K562 (cell line): ENCODE data around the gene MSL2. TPM values are rescaled to one million over a fixed set of nuclear protein-coding genes. Genes with fewer than 3 reads are reported as not detected.

Experiments
- ATAC-seq: fragments of 200-7000 bp; cut with Tn5 transposase; 3 replicates; pipeline ENCODE4 v1.9.1; 2020; ENCODE audit warnings: moderate library complexity
- BruUV-seq: library from RNA; stranded (reverse); fragments of 400-500 nt; replicated peaks from 2 replicates; lab custom pipeline; 2021; lab: Mats Ljungman, UMichigan
- CTCF ChIA-PET: fragments of 300-600 bp; formaldehyde crosslinking; extraction: SDS; loops from one replicate; lab custom pipeline; 2021; ENCODE audit warnings: low intra/inter-chr PET ratio; lab: Yijun Ruan, JAX
- POLR2A ChIA-PET: fragments of 300-600, 350-650 bp; sonication (Branson Sonifier 250); formaldehyde crosslinking; extraction: SDS; loops from one replicate; lab custom pipeline; 2021; ENCODE audit warnings: antibody characterized with exemption, inconsistent platforms; lab: Yijun Ruan, JAX
- DNase-seq, 4 experiments: peaks; one replicate each; pipeline versions ENCODE4 v3.0.0 to v3.0.0-alpha.2; 2011 to 2018; ENCODE audit warnings: low spot score in 3 of 4, mixed read lengths in 3 of 4; ENCODE audit errors: extremely low read depth in 1 of 4
- FAIRE-seq: peaks from 2 replicates; lab custom pipeline; 2011; peaks lifted over from hg19 to GRCh38; lab: Jason Lieb, UNC
- H2AFZ ChIP-seq: 2 replicates; pipeline ENCODE4 v1.6.0; 2011; ENCODE audit warnings: low read depth, low read length, control low read depth, inconsistent platforms
- H3K27ac ChIP-seq: fragments of 200-600 bp; 3 replicates; pipeline ENCODE4 v1.8.0; 2011; ENCODE audit warnings: low read depth, mild to moderate bottlenecking, control low read depth, inconsistent platforms, low read length, moderate library complexity, mixed read lengths; ENCODE audit errors: extremely low read depth
- H3K27me3 ChIP-seq, 2 experiments: fragments of 300-600 bp in 1 of 2; 2 replicates in 1 of 2; 3 replicates in 1 of 2; pipeline versions ENCODE4 v1.6.0 to v1.8.0; 2011; ENCODE audit warnings: inconsistent platforms in 2 of 2, low read length in 2 of 2, mild to moderate bottlenecking in 1 of 2, mixed read lengths in 1 of 2, moderate library complexity in 1 of 2; ENCODE audit not compliant: control insufficient read depth in 2 of 2, insufficient read depth in 2 of 2
- H3K36me3 ChIP-seq: fragments of 300-600 bp; 3 replicates; pipeline ENCODE4 v1.8.0; 2011; ENCODE audit warnings: mild to moderate bottlenecking, low read length, inconsistent platforms; ENCODE audit not compliant: control insufficient read depth, insufficient read depth
- H3K4me1 ChIP-seq, 2 experiments: fragments of 200-600 bp in 1 of 2; replicated peaks in 1 of 2; 2 replicates in 1 of 2; 3 replicates in 1 of 2; pipeline versions ENCODE4 v1.5.1 to v1.8.0; 2011; ENCODE audit warnings: inconsistent platforms in 2 of 2, low read length in 2 of 2, mild to moderate bottlenecking in 1 of 2, mixed read lengths in 1 of 2, moderate library complexity in 1 of 2; ENCODE audit not compliant: control insufficient read depth in 2 of 2, insufficient read depth in 2 of 2
- H3K4me2 ChIP-seq: 2 replicates; pipeline ENCODE4 v1.6.1; 2011; ENCODE audit warnings: low read length, control low read depth, inconsistent platforms, mixed read lengths; ENCODE audit not compliant: insufficient read depth
- H3K4me3 ChIP-seq: fragments of 200-600 bp; sonication (generic), shearing (Covaris generic); 2 replicates; pipeline ENCODE4 v1.5.1; 2016; ENCODE audit warnings: control low read depth, inconsistent platforms
- H3K79me2 ChIP-seq: fragments of 200-600 bp; 3 replicates; pipeline ENCODE4 v1.8.0; 2011; ENCODE audit warnings: low read length, inconsistent platforms; ENCODE audit not compliant: control insufficient read depth, insufficient read depth
- H3K9ac ChIP-seq, 2 experiments: 2 replicates each; pipeline versions ENCODE4 v1.6.0 to v1.6.1; 2011; ENCODE audit warnings: low read depth in 2 of 2, low read length in 2 of 2, control low read depth in 1 of 2, inconsistent platforms in 1 of 2, mild to moderate bottlenecking in 1 of 2, mixed read lengths in 1 of 2; ENCODE audit not compliant: insufficient read depth in 1 of 2
- H3K9me1 ChIP-seq: one replicate; pipeline ENCODE4 v1.6.0; 2011; ENCODE audit warnings: inconsistent platforms, mild to moderate bottlenecking, low read length, moderate library complexity; ENCODE audit not compliant: control insufficient read depth, insufficient read depth
- H3K9me3 ChIP-seq: replicated peaks from 2 replicates; pipeline ENCODE4 v1.5.1; 2011; ENCODE audit warnings: low read depth, low read length, inconsistent platforms; ENCODE audit not compliant: control insufficient read depth, insufficient read depth
- H4K20me1 ChIP-seq: replicated peaks from 2 replicates; pipeline ENCODE4 v1.6.1; 2011; ENCODE audit warnings: low read length, inconsistent platforms, mixed read lengths; ENCODE audit not compliant: control insufficient read depth, insufficient read depth
- ASH1L ChIP-seq: fragments of 450-650 bp; IDR thresholded peaks from 2 replicates; pipeline ENCODE4 v1.6.1; 2018; ENCODE audit warnings: borderline replicate concordance, mild to moderate bottlenecking, low read depth; ENCODE audit not compliant: partially characterized antibody
- ESRRB ChIP-seq: fragments of 250-450 bp; sonication (Bioruptor Pico); IDR thresholded peaks from 2 replicates; pipeline ENCODE4 v1.5.0; 2020; ENCODE audit warnings: mild to moderate bottlenecking, moderate library complexity, borderline replicate concordance
- HNRNPH1 ChIP-seq: fragments of 200-400 bp; formaldehyde crosslinking; optimal IDR thresholded peaks from 2 replicates; pipeline ENCODE3; 2017; ENCODE audit warnings: low read depth, mild to moderate bottlenecking, low read length, moderate library complexity
- ILF3 ChIP-seq: fragments of 450-650 bp; IDR thresholded peaks from 2 replicates; pipeline ENCODE4 v1.6.1; 2018; ENCODE audit warnings: antibody characterized with exemption, mild to moderate bottlenecking, moderate library complexity, borderline replicate concordance
- PTRF ChIP-seq: fragments of 450-650 bp; IDR thresholded peaks from 2 replicates; pipeline ENCODE4 v1.6.1; 2016; ENCODE audit warnings: mild to moderate bottlenecking, missing genetic modification characterization, missing compliant biosample characterization
- SIX5 ChIP-seq, 2 experiments: IDR thresholded peaks; 2 replicates each; pipeline ENCODE4 v1.6.1; 2011; ENCODE audit warnings: low read length in 2 of 2, borderline replicate concordance in 1 of 2, low read depth in 1 of 2, mild to moderate bottlenecking in 1 of 2, moderate library complexity in 1 of 2; ENCODE audit not compliant: insufficient read depth in 1 of 2
- TRIM24 ChIP-seq, 2 experiments: fragments of 450-650 bp; IDR thresholded peaks; 2 replicates each; pipeline ENCODE4 v1.6.1; 2016
- ZNF316 ChIP-seq: fragments of 450-650 bp; IDR thresholded peaks from 2 replicates; pipeline ENCODE4 v1.6.1; 2016
- WGBS: fragments of 100-300 bp; shearing (Covaris generic); methylation state at CpG from one replicate; pipeline ENCODE4 v1.1.6; 2016; ENCODE audit warnings: low coverage, mixed read lengths; ENCODE audit not compliant: insufficient coverage; ENCODE audit errors: missing lambda C conversion rate; 5-methylcytosine and 5-hydroxymethylcytosine counted together
- in situ Hi-C: fragments of 300-500 bp; cut with MboI; formaldehyde crosslinking; loops from 4 replicates; pipeline ENCODE4 v1.15.0; 2018; ENCODE audit warnings: inconsistent platforms, mixed read lengths
- intact Hi-C: fragments of 100-400 bp; cut with micrococcal nuclease; formaldehyde crosslinking; loops from 2 replicates; pipeline ENCODE4 v1.14.2; 2022
- polyA plus RNA-seq, 8 experiments: library from polyadenylated mRNA; depleted of rRNA in 4 of 8; stranded (reverse) in 5 of 8; unstranded in 3 of 8; fragments of >200 nt; fragmentation: Nextera tagmentation in 2 of 8; fragmentation: Illumina TruSeq in 1 of 8; extraction: Ambion mirVana in 2 of 8; extraction: Trizol in 1 of 8; gene quantifications; 2 replicates each; pipeline versions ENCODE4 v1.2.1 to v1.2.3, GENCODE V29; 2011 to 2014; ENCODE audit warnings: inconsistent platforms in 1 of 8, missing spikeins in 1 of 8
- total RNA-seq, 7 experiments: library from RNA; depleted of rRNA in 6 of 7; stranded (reverse); fragments of >200 nt in 6 of 7; fragmentation: Illumina TruSeq in 2 of 7; extraction: Trizol in 2 of 7; gene quantifications; 2 replicates each; pipeline versions ENCODE4 v1.2.1 to v1.2.3, GENCODE V29; 2011 to 2021; ENCODE audit warnings: low replicate concordance in 1 of 7
- TF ChIP-seq, protein P1 (sequence below): sonication (generic); formaldehyde crosslinking; IDR thresholded peaks from 2 replicates; pipeline ENCODE4 v1.8.0; 2022; ENCODE audit warnings: mild to moderate bottlenecking, low read depth, missing genetic modification reagents
- TF ChIP-seq, protein P2 (sequence below): sonication (generic); formaldehyde crosslinking; IDR thresholded peaks from 2 replicates; pipeline ENCODE4 v1.8.0; 2022; ENCODE audit warnings: mild to moderate bottlenecking, missing genetic modification reagents

Gene MSL2
- total and polyA plus RNA-seq, 9 of the 15 experiments (the other 6 are each of a cell fraction or from before 2014, with no cell fraction given): 1.9 to 19.9 (median 9.1) TPM

DNA sequence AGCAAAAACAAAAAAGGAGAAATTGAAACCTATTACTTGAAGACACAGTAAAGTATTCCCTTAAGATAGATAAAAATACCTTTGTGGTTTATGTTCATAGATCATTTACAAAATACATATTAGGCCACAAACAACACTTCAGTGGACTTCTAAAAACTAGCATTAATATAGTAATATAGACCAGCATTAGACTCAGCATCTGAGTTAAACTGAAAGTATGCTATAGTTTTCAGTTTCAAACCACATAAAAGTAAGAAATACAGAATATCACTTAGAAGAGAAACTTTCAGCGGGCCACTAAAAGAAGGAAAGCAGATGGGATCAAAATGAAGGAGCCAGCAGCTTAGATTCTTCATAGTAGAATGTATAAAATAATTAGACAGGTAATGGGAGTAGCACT, 86.6 kb downstream of the MSL2 start:
- intact Hi-C loops: no loop called here
- no peak for ATAC-seq
- Histone ChIP-seq H3K4me1 (no peaks in the 10 kb centered on the region), H3K27ac (no peak overlapping the region), H3K9me3 (no peaks in the 10 kb centered on the region), H3K9me1 (no peaks in the 10 kb centered on the region), H3K4me3 (no peak overlapping the region), H3K9ac (no peak overlapping the region), H3K79me2 (no peaks in the 10 kb centered on the region), H2AFZ (no peak overlapping the region), H3K4me2 (no peak overlapping the region), H4K20me1 (no peaks in the 10 kb centered on the region), H3K27me3 (no peaks in the 10 kb centered on the region), H3K36me3 (no peaks in the 10 kb centered on the region)
- in situ Hi-C loops: no loop called here
- no peak for DNase-seq
- POLR2A ChIA-PET: no interaction called here
- CTCF ChIA-PET: no interaction called here
- no TSS peak for BruUV-seq
- no peak for FAIRE-seq
- TF ChIP-seq ZNF316: no peak
- TF ChIP-seq ESRRB: no peak
- 0% methylated on average over 1 of the region's 1 CpG for WGBS

DNA sequence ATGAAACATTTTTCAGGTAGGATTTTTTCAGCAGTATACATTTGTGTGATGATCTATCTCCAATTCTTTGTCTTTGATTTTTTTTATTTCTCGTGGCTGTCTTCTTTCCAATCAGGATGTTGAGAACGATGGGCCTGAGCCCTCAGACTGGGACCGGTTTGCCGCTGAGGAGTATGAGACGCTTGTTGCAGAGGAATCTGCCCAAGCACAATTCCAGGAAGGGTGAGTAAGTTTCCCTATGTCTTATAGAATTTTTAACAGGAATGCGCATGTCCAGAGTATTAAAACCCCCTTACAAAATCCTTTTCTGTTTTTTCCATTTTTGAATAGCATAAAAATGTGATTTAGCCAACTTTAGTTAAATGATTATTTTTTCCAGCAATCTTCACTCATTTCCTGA, 90.0 kb downstream of the MSL2 start:
- H4K20me1 ChIP-seq: no peaks in the 10 kb centered on the region
- H3K4me2 ChIP-seq: no peak overlapping the region
- in situ Hi-C loops: no loop called here
- H3K9ac ChIP-seq: no peak overlapping the region
- H3K27me3 ChIP-seq: no peaks in the 10 kb centered on the region
- 34% methylated on average over 6 of the region's 6 CpGs for WGBS
- no peaks in the 10 kb centered on the region for H3K36me3 ChIP-seq
- intact Hi-C loops: no loop called here
- H3K4me1 ChIP-seq: no peaks in the 10 kb centered on the region
- H3K4me3 ChIP-seq: no peak overlapping the region
- ChIA-PET CTCF (no interaction called here), POLR2A (no interaction called here)
- no peak for ATAC-seq
- BruUV-seq: no TSS peak
- no peaks in the 10 kb centered on the region for H3K9me3 ChIP-seq
- H3K79me2 ChIP-seq: no peaks in the 10 kb centered on the region
- no peaks in the 10 kb centered on the region for H3K9me1 ChIP-seq
- no peak overlapping the region for H3K27ac ChIP-seq
- no peak overlapping the region for H2AFZ ChIP-seq
- FAIRE-seq: no peak
- no peak for DNase-seq
- TF ChIP-seq SIX5 (IDR thresholded peaks at IDR 0.05; ENCODE audit: borderline replicate concordance in 1 of 2, insufficient read depth in 1 of 2, low read depth in 1 of 2, low read length in 2 of 2) (no peak), PTRF (tag) (no peak), TRIM24 (IDR thresholded peaks at IDR 0.05) (no peak), ASH1L (no peak), ILF3 (no peak), HNRNPH1 (no peak)
- TF ChIP-seq, protein P1, sequence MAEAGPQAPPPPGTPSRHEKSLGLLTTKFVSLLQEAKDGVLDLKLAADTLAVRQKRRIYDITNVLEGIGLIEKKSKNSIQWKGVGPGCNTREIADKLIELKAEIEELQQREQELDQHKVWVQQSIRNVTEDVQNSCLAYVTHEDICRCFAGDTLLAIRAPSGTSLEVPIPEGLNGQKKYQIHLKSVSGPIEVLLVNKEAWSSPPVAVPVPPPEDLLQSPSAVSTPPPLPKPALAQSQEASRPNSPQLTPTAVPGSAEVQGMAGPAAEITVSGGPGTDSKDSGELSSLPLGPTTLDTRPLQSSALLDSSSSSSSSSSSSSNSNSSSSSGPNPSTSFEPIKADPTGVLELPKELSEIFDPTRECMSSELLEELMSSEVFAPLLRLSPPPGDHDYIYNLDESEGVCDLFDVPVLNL (CRISPR knock-in tag): no peak
- TF ChIP-seq, protein P2, sequence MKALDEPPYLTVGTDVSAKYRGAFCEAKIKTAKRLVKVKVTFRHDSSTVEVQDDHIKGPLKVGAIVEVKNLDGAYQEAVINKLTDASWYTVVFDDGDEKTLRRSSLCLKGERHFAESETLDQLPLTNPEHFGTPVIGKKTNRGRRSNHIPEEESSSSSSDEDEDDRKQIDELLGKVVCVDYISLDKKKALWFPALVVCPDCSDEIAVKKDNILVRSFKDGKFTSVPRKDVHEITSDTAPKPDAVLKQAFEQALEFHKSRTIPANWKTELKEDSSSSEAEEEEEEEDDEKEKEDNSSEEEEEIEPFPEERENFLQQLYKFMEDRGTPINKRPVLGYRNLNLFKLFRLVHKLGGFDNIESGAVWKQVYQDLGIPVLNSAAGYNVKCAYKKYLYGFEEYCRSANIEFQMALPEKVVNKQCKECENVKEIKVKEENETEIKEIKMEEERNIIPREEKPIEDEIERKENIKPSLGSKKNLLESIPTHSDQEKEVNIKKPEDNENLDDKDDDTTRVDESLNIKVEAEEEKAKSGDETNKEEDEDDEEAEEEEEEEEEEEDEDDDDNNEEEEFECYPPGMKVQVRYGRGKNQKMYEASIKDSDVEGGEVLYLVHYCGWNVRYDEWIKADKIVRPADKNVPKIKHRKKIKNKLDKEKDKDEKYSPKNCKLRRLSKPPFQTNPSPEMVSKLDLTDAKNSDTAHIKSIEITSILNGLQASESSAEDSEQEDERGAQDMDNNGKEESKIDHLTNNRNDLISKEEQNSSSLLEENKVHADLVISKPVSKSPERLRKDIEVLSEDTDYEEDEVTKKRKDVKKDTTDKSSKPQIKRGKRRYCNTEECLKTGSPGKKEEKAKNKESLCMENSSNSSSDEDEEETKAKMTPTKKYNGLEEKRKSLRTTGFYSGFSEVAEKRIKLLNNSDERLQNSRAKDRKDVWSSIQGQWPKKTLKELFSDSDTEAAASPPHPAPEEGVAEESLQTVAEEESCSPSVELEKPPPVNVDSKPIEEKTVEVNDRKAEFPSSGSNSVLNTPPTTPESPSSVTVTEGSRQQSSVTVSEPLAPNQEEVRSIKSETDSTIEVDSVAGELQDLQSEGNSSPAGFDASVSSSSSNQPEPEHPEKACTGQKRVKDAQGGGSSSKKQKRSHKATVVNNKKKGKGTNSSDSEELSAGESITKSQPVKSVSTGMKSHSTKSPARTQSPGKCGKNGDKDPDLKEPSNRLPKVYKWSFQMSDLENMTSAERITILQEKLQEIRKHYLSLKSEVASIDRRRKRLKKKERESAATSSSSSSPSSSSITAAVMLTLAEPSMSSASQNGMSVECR: no peak
